ENCODE data around the gene C4BPB. TPM values are rescaled to one million over a fixed set of nuclear protein-coding genes. Genes with fewer than 3 reads are reported as not detected.

Gene C4BPB
- total and polyA plus RNA-seq, 10 donors = 0.24 to 1.4 (median 0.59) TPM; not detected in 1

- Histone ChIP-seq H3K36me3 (no peaks in the 10 kb centered on the region), H3K27me3 (replicated peaks in 1 of 7) (no peaks in the 10 kb centered on the region), H3K4me1 (no peaks in the 10 kb centered on the region), H3K27ac (no peak overlapping the region), H3K9me3 (no peaks in the 10 kb centered on the region), H3K4me3 (no peak overlapping the region)
- TF ChIP-seq POLR2AphosphoS5 (IDR thresholded peaks at IDR 0.05) (no peak), POLR2A (IDR thresholded peaks at IDR 0.05) (no peak), CTCF (IDR thresholded peaks at IDR 0.05 in 8 of 11, conservative IDR thresholded peaks at IDR 0.05 in 3 of 11) (no peak)
- DNase-seq = no peak
- WGBS, 5 donors = 65 to 74% (median 70%) methylated on average over 2 of the region's 2 CpGs
- intact Hi-C loops (cut with DNase I; ENCODE audit: low total_unique reads) = no loop called here
Observed at GRCh38 chr1:207112616-207113296, 24.1 kb downstream of the C4BPB start.

- WGBS, 5 donors = 83 to 93% (median 87%) methylated on average over 5 of the region's 5 CpGs
- intact Hi-C loops (cut with DNase I; ENCODE audit: low total_unique reads) = no loop called here
- no peak overlapping the region for H3K27ac ChIP-seq
- no peaks in the 10 kb centered on the region for H3K9me3 ChIP-seq
- no peaks in the 10 kb centered on the region for H3K36me3 ChIP-seq
- TF ChIP-seq POLR2AphosphoS5 (IDR thresholded peaks at IDR 0.05) (no peak), POLR2A (IDR thresholded peaks at IDR 0.05) (no peak), CTCF (IDR thresholded peaks at IDR 0.05 in 8 of 11, conservative IDR thresholded peaks at IDR 0.05 in 3 of 11) (no peak)
- H3K27me3 ChIP-seq (replicated peaks in 1 of 7) = no peaks in the 10 kb centered on the region
- H3K4me1 ChIP-seq = no peaks in the 10 kb centered on the region
- DNase-seq = no peak
- no peak overlapping the region for H3K4me3 ChIP-seq
Observed at GRCh38 chr1:207115269-207115668, 26.6 kb downstream of the C4BPB start.

- TF ChIP-seq POLR2AphosphoS5 (IDR thresholded peaks at IDR 0.05) = no peak
- TF ChIP-seq POLR2A (IDR thresholded peaks at IDR 0.05) = no peak
- no peak for TF ChIP-seq CTCF (IDR thresholded peaks at IDR 0.05 in 8 of 11, conservative IDR thresholded peaks at IDR 0.05 in 3 of 11)
- intact Hi-C loops (cut with DNase I; ENCODE audit: low total_unique reads) = no loop called here
- Histone ChIP-seq H3K9me3 (peaks cover 3 to 34% (median 29%) of the 10 kb centered on the region in 8 donors), H3K27ac (no peak overlapping the region), H3K4me1 (no peaks in the 10 kb centered on the region), H3K36me3 (no peaks in the 10 kb centered on the region), H3K4me3 (no peak overlapping the region), H3K27me3 (replicated peaks in 1 of 7) (no peaks in the 10 kb centered on the region)
- 89 to 95% (median 90%) methylated on average over 3 of the region's 3 CpGs for WGBS, 5 donors
- no peak for DNase-seq
Observed at GRCh38 chr1:207124389-207124788, 35.7 kb downstream of the C4BPB start.

GRCh38 chr1:207128336-207128921 is 39.8 kb downstream of the C4BPB start:
- intact Hi-C loops (cut with DNase I; ENCODE audit: low total_unique reads) = no loop called here

More at GRCh38 chr1:207128336-207128921, 39.8 kb downstream of the C4BPB start:
- Histone ChIP-seq H3K4me3 (no peak overlapping the region), H3K9me3 (peaks cover 7 to 64% (median 51%) of the 10 kb centered on the region in 8 donors), H3K36me3 (no peaks in the 10 kb centered on the region), H3K4me1 (no peaks in the 10 kb centered on the region), H3K27me3 (replicated peaks in 1 of 7) (no peaks in the 10 kb centered on the region), H3K27ac (no peak overlapping the region)
- DNase-seq = no peak
- TF ChIP-seq POLR2AphosphoS5 (IDR thresholded peaks at IDR 0.05) (no peak), POLR2A (IDR thresholded peaks at IDR 0.05) (no peak), CTCF (IDR thresholded peaks at IDR 0.05 in 8 of 11, conservative IDR thresholded peaks at IDR 0.05 in 3 of 11) (no peak)
